ENCODE data around the gene ZNF628.
"Not testable (repeated sequence)": the region's sequence is repeated elsewhere in the genome, so short reads cannot be mapped to it uniquely, and the experiment has no call there.

The ZNF628 gene

GRCh38 chr19:55495646-55496349 is 19.4 kb downstream of the ZNF628 start (continued):
- TF ChIP-seq, protein P1, sequence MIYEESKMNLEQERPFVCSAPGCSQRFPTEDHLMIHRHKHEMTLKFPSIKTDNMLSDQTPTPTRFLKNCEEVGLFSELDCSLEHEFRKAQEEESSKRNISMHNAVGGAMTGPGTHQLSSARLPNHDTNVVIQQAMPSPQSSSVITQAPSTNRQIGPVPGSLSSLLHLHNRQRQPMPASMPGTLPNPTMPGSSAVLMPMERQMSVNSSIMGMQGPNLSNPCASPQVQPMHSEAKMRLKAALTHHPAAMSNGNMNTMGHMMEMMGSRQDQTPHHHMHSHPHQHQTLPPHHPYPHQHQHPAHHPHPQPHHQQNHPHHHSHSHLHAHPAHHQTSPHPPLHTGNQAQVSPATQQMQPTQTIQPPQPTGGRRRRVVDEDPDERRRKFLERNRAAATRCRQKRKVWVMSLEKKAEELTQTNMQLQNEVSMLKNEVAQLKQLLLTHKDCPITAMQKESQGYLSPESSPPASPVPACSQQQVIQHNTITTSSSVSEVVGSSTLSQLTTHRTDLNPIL (CRISPR knock-in tag; IDR thresholded peaks at IDR 0.05; ENCODE audit: low read depth) = no peak

GRCh38 chr19:55496820-55497219 is 20.4 kb downstream of the ZNF628 start:
- not testable (repeated sequence) for ATAC-seq

GRCh38 chr19:55497763-55498162 is 21.3 kb downstream of the ZNF628 start:
- TF ChIP-seq ESRRG (CRISPR knock-in tag; IDR thresholded peaks at IDR 0.05) (no peak), ZC3H10 (CRISPR knock-in tag; IDR thresholded peaks at IDR 0.05) (no peak), ARNTL (CRISPR knock-in tag; IDR thresholded peaks at IDR 0.05; ENCODE audit: borderline replicate concordance, low read depth) (no peak), RARB (CRISPR knock-in tag; IDR thresholded peaks at IDR 0.05) (no peak), ZFP3 (CRISPR knock-in tag; IDR thresholded peaks at IDR 0.05) (no peak), TOX (CRISPR knock-in tag; IDR thresholded peaks at IDR 0.05; ENCODE audit: borderline replicate concordance) (no peak), PPARA (CRISPR knock-in tag; IDR thresholded peaks at IDR 0.05; ENCODE audit: borderline replicate concordance) (no peak), GLIS3 (CRISPR knock-in tag; IDR thresholded peaks at IDR 0.05) (no peak), ZNF8 (CRISPR knock-in tag; IDR thresholded peaks at IDR 0.05) (no peak), CSRNP3 (CRISPR knock-in tag; IDR thresholded peaks at IDR 0.05) (no peak), OSR1 (CRISPR knock-in tag; IDR thresholded peaks at IDR 0.05) (no peak)
- TF ChIP-seq, protein P1 (CRISPR knock-in tag; IDR thresholded peaks at IDR 0.05; ENCODE audit: low read depth) = no peak
- TF ChIP-seq, protein P2, sequence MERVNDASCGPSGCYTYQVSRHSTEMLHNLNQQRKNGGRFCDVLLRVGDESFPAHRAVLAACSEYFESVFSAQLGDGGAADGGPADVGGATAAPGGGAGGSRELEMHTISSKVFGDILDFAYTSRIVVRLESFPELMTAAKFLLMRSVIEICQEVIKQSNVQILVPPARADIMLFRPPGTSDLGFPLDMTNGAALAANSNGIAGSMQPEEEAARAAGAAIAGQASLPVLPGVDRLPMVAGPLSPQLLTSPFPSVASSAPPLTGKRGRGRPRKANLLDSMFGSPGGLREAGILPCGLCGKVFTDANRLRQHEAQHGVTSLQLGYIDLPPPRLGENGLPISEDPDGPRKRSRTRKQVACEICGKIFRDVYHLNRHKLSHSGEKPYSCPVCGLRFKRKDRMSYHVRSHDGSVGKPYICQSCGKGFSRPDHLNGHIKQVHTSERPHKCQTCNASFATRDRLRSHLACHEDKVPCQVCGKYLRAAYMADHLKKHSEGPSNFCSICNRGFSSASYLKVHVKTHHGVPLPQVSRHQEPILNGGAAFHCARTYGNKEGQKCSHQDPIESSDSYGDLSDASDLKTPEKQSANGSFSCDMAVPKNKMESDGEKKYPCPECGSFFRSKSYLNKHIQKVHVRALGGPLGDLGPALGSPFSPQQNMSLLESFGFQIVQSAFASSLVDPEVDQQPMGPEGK (CRISPR knock-in tag; IDR thresholded peaks at IDR 0.05; ENCODE audit: borderline replicate concordance) = no peak
- TF ChIP-seq, protein P3, sequence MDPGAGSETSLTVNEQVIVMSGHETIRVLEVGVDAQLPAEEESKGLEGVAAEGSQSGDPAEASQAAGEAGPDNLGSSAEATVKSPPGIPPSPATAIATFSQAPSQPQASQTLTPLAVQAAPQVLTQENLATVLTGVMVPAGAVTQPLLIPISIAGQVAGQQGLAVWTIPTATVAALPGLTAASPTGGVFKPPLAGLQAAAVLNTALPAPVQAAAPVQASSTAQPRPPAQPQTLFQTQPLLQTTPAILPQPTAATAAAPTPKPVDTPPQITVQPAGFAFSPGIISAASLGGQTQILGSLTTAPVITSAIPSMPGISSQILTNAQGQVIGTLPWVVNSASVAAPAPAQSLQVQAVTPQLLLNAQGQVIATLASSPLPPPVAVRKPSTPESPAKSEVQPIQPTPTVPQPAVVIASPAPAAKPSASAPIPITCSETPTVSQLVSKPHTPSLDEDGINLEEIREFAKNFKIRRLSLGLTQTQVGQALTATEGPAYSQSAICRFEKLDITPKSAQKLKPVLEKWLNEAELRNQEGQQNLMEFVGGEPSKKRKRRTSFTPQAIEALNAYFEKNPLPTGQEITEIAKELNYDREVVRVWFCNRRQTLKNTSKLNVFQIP (CRISPR knock-in tag; IDR thresholded peaks at IDR 0.05; ENCODE audit: borderline replicate concordance, low read depth) = no peak

DNA sequence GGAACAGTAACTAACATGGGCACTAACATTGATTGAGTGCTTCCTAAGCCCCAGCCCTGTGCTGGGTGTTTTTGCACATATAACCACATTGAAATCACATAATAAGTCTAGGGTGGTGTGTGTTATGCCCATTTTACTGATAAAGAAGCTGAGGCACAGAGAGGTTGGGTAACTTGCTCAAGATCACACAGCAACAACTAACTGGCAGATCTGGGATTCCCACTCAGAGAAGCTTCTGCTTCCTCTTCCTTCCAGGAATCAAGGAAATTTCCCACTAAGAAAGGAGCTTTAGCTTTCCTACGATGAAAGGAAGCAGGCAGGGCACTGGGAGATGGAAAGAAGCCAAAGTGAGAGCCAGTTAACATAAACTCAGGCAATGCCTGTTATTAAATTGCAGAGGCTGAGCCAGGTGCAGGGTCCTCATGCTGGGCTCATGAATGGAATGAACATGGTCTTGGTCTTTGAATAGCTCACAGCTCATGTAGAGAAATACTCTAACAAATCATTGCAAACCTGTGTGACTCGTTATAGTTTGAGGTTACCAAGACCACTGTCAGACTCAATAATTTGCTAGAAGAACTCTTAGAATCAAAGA is 21.9 kb downstream of the ZNF628 start:
- no peak for ATAC-seq
- no peak for TF ChIP-seq CSDC2 (CRISPR knock-in tag; IDR thresholded peaks at IDR 0.05)
- TF ChIP-seq, protein P4, sequence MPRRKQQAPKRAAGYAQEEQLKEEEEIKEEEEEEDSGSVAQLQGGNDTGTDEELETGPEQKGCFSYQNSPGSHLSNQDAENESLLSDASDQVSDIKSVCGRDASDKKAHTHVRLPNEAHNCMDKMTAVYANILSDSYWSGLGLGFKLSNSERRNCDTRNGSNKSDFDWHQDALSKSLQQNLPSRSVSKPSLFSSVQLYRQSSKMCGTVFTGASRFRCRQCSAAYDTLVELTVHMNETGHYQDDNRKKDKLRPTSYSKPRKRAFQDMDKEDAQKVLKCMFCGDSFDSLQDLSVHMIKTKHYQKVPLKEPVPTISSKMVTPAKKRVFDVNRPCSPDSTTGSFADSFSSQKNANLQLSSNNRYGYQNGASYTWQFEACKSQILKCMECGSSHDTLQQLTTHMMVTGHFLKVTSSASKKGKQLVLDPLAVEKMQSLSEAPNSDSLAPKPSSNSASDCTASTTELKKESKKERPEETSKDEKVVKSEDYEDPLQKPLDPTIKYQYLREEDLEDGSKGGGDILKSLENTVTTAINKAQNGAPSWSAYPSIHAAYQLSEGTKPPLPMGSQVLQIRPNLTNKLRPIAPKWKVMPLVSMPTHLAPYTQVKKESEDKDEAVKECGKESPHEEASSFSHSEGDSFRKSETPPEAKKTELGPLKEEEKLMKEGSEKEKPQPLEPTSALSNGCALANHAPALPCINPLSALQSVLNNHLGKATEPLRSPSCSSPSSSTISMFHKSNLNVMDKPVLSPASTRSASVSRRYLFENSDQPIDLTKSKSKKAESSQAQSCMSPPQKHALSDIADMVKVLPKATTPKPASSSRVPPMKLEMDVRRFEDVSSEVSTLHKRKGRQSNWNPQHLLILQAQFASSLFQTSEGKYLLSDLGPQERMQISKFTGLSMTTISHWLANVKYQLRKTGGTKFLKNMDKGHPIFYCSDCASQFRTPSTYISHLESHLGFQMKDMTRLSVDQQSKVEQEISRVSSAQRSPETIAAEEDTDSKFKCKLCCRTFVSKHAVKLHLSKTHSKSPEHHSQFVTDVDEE (CRISPR knock-in tag; IDR thresholded peaks at IDR 0.05) = no peak
- TF ChIP-seq GLIS3 (CRISPR knock-in tag; IDR thresholded peaks at IDR 0.05) = no peak
- no peak for TF ChIP-seq ZNF565 (CRISPR knock-in tag; conservative IDR thresholded peaks at IDR 0.05; ENCODE audit: low read depth)
- no peak for TF ChIP-seq CSRNP3 (CRISPR knock-in tag; IDR thresholded peaks at IDR 0.05)
- no peak for TF ChIP-seq ZFP30 (CRISPR knock-in tag; IDR thresholded peaks at IDR 0.05)
- TF ChIP-seq ZC3H10 (CRISPR knock-in tag; IDR thresholded peaks at IDR 0.05) = no peak

More at GRCh38 chr19:55497763-55498162, 21.3 kb downstream of the ZNF628 start:
- ATAC-seq = no peak

Data from SK-N-SH treated with all-trans-retinoic acid at 6 μM for 48 hours (cell line).